Measurements from ENCODE around the gene OXSR1. TPM values are rescaled to one million over a fixed set of nuclear protein-coding genes. Genes with fewer than 3 reads are reported as not detected.

OXSR1 gene
- total RNA-seq, 1 experiment from 2014 or later, result 33.2 TPM

- intact Hi-C loops (cut with micrococcal nuclease; ENCODE audit: unreplicated experiment), result no loop called here
- Histone ChIP-seq H3K27ac (ENCODE audit: low read length) (no peak overlapping the region), H3K4me3 (ENCODE audit: low read depth in 2 of 2, low read length in 2 of 2) (no peak overlapping the region), H3K4me1 (ENCODE audit: control insufficient read depth, insufficient read depth, low read length) (no peaks in the 10 kb centered on the region), H3K9me3 (ENCODE audit: control insufficient read depth, insufficient read depth, low read depth, low read length) (no peaks in the 10 kb centered on the region), H3K36me3 (ENCODE audit: control insufficient read depth, insufficient read depth, low read length) (no peaks in the 10 kb centered on the region), H3K27me3 (ENCODE audit: control insufficient read depth, insufficient read depth, low read length) (no peaks in the 10 kb centered on the region)
- DNase-seq (ENCODE audit: low read depth, low spot score) (no peak), ATAC-seq (no peak)
- no TSS peak for BruUV-seq (replicated peaks)
- no peak for TF ChIP-seq POLR2AphosphoS5 (IDR thresholded peaks at IDR 0.05; ENCODE audit: low read depth, low read length)
- TF ChIP-seq SIN3A (IDR thresholded peaks at IDR 0.05; ENCODE audit: borderline replicate concordance, insufficient read depth, low read depth, low read length), result no peak
- TF ChIP-seq, protein P1, sequence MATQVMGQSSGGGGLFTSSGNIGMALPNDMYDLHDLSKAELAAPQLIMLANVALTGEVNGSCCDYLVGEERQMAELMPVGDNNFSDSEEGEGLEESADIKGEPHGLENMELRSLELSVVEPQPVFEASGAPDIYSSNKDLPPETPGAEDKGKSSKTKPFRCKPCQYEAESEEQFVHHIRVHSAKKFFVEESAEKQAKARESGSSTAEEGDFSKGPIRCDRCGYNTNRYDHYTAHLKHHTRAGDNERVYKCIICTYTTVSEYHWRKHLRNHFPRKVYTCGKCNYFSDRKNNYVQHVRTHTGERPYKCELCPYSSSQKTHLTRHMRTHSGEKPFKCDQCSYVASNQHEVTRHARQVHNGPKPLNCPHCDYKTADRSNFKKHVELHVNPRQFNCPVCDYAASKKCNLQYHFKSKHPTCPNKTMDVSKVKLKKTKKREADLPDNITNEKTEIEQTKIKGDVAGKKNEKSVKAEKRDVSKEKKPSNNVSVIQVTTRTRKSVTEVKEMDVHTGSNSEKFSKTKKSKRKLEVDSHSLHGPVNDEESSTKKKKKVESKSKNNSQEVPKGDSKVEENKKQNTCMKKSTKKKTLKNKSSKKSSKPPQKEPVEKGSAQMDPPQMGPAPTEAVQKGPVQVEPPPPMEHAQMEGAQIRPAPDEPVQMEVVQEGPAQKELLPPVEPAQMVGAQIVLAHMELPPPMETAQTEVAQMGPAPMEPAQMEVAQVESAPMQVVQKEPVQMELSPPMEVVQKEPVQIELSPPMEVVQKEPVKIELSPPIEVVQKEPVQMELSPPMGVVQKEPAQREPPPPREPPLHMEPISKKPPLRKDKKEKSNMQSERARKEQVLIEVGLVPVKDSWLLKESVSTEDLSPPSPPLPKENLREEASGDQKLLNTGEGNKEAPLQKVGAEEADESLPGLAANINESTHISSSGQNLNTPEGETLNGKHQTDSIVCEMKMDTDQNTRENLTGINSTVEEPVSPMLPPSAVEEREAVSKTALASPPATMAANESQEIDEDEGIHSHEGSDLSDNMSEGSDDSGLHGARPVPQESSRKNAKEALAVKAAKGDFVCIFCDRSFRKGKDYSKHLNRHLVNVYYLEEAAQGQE (IDR thresholded peaks at IDR 0.05; ENCODE audit: insufficient read depth in 1 of 2, low read depth in 2 of 2, low read length in 1 of 2), result no peak
- TF ChIP-seq, protein P2, sequence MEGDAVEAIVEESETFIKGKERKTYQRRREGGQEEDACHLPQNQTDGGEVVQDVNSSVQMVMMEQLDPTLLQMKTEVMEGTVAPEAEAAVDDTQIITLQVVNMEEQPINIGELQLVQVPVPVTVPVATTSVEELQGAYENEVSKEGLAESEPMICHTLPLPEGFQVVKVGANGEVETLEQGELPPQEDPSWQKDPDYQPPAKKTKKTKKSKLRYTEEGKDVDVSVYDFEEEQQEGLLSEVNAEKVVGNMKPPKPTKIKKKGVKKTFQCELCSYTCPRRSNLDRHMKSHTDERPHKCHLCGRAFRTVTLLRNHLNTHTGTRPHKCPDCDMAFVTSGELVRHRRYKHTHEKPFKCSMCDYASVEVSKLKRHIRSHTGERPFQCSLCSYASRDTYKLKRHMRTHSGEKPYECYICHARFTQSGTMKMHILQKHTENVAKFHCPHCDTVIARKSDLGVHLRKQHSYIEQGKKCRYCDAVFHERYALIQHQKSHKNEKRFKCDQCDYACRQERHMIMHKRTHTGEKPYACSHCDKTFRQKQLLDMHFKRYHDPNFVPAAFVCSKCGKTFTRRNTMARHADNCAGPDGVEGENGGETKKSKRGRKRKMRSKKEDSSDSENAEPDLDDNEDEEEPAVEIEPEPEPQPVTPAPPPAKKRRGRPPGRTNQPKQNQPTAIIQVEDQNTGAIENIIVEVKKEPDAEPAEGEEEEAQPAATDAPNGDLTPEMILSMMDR (IDR thresholded peaks at IDR 0.05), result no peak
- no peak for TF ChIP-seq TCF7L2 (IDR thresholded peaks at IDR 0.05; ENCODE audit: low read depth, low read length)
- CTCF ChIA-PET, result no interaction called here
- in situ Hi-C loops (cut with HindIII; ENCODE audit: low pct_unique_long_range_greater_than_20kb, low sequenced_read_pairs), result no loop called here
- POLR2A ChIA-PET, result no interaction called here
These were observed 95.1 kb downstream of the OXSR1 start for GRCh38 chr3:38260474-38260873.

DNA sequence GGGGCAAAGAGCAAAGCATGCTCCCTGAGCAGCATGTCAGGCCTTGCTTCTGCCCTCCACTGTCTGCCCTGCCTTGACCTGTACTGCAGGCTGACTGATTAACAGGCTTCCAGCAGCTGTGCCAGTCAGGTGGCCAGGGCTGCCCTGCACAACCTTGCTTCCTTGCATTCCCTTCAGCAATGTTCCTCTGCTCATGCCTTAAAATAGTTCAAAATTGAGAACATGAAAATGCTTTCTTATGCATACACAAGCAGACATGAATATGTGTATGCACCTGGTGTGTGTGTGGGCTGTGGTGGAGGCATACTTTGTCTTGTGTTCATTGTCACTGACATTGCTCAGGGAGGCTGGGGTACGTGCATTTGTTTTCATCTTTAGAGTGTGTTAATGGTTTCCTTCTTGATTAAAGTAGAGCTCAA lies 99.0 kb downstream of the OXSR1 start:
- Histone ChIP-seq H3K4me1 (ENCODE audit: control insufficient read depth, insufficient read depth, low read length) (no peaks in the 10 kb centered on the region), H3K4me3 (ENCODE audit: low read depth in 2 of 2, low read length in 2 of 2) (no peak overlapping the region), H3K9me3 (ENCODE audit: control insufficient read depth, insufficient read depth, low read depth, low read length) (no peaks in the 10 kb centered on the region), H3K27me3 (ENCODE audit: control insufficient read depth, insufficient read depth, low read length) (no peaks in the 10 kb centered on the region), H3K36me3 (ENCODE audit: control insufficient read depth, insufficient read depth, low read length) (no peaks in the 10 kb centered on the region), H3K27ac (ENCODE audit: low read length) (no peak overlapping the region)
- intact Hi-C loops (cut with micrococcal nuclease; ENCODE audit: unreplicated experiment), result no loop called here
- ChIA-PET CTCF (no interaction called here), POLR2A (no interaction called here)
- BruUV-seq (replicated peaks), result no TSS peak
- DNase-seq (ENCODE audit: low read depth, low spot score) (no peak), ATAC-seq (no peak)
- TF ChIP-seq SIN3A (IDR thresholded peaks at IDR 0.05; ENCODE audit: borderline replicate concordance, insufficient read depth, low read depth, low read length) (no peak), POLR2AphosphoS5 (IDR thresholded peaks at IDR 0.05; ENCODE audit: low read depth, low read length) (no peak), TCF7L2 (IDR thresholded peaks at IDR 0.05; ENCODE audit: low read depth, low read length) (no peak)
- TF ChIP-seq, protein P1 (IDR thresholded peaks at IDR 0.05; ENCODE audit: insufficient read depth in 1 of 2, low read depth in 2 of 2, low read length in 1 of 2), result no peak
- TF ChIP-seq, protein P2 (IDR thresholded peaks at IDR 0.05), result no peak
- in situ Hi-C loops (cut with HindIII; ENCODE audit: low pct_unique_long_range_greater_than_20kb, low sequenced_read_pairs), result no loop called here

All from Panc1 (cell line).